HEK293T (cell line): ENCODE measurements around the gene DIPK2A.

Source experiments
- BHLHE40 ChIP-seq: fragments of 450-650 bp; IDR thresholded peaks from 2 replicates; pipeline ENCODE4 v1.6.1; 2016; ENCODE audit warnings: mild to moderate bottlenecking, moderate library complexity, borderline replicate concordance
- FOXM1 ChIP-seq: fragments of 450-650 bp; IDR thresholded peaks from 2 replicates; pipeline ENCODE4 v1.6.1; 2017; ENCODE audit warnings: mild to moderate bottlenecking, borderline replicate concordance
- L3MBTL2 ChIP-seq: fragments of 450-650 bp; conservative IDR thresholded peaks from 2 replicates; pipeline ENCODE4 v1.6.1; 2016; ENCODE audit warnings: mild to moderate bottlenecking
- ZNF384 ChIP-seq: fragments of 450-650 bp; IDR thresholded peaks from 2 replicates; pipeline ENCODE4 v1.6.1; 2016

GRCh38 chr3:143955113-143955512 is 16.5 kb upstream of the DIPK2A start:
- no peak for TF ChIP-seq L3MBTL2
- no peak for TF ChIP-seq ZNF384
- no peak for TF ChIP-seq BHLHE40
- TF ChIP-seq FOXM1, result no peak
